Limb (tissue), 2 donors: ENCODE results near the gene PALM3.
"Not testable (repeated sequence)": the region's sequence is repeated elsewhere in the genome, so short reads cannot be mapped to it uniquely, and the experiment has no call there.

Experiments
- DNase-seq, 2 donors: peaks; one replicate each; pipeline ENCODE4 v3.0.0-alpha.2; 2016; ENCODE audit errors: extremely low spot score in 2 of 2

PALM3 gene

GRCh38 chr19:14059652-14060155 lies 2.2 kb downstream of the PALM3 start:
- no peak for DNase-seq

- DNase-seq = no peak
Observed at GRCh38 chr19:14059093-14059480, 2.8 kb downstream of the PALM3 start.

GRCh38 chr19:14058182-14059092 lies 3.4 kb downstream of the PALM3 start:
- no peak for DNase-seq

GRCh38 chr19:14056741-14057356 lies 5.0 kb downstream of the PALM3 start:
- no peak for DNase-seq

- DNase-seq = no peak
Observed at GRCh38 chr19:14056069-14056666, 5.7 kb downstream of the PALM3 start.

- no peak for DNase-seq
Observed at GRCh38 chr19:14055396-14055795, 6.5 kb downstream of the PALM3 start.

- no peak for DNase-seq
Observed at GRCh38 chr19:14054721-14055120, 7.2 kb downstream of the PALM3 start.

GRCh38 chr19:14054099-14054498 lies 7.8 kb downstream of the PALM3 start:
- DNase-seq = no peak

- no peak for DNase-seq
Observed at GRCh38 chr19:14053500-14053899, 8.4 kb downstream of the PALM3 start.

- no peak for DNase-seq
Observed at GRCh38 chr19:14053032-14053431, 8.8 kb downstream of the PALM3 start.

- DNase-seq = no peak
Observed at GRCh38 chr19:14052470-14052869, 9.4 kb downstream of the PALM3 start.

- no peak for DNase-seq
Observed at GRCh38 chr19:14051980-14052379, 9.9 kb downstream of the PALM3 start.

GRCh38 chr19:14050961-14051360 lies 10.9 kb downstream of the PALM3 start:
- not testable (repeated sequence) for DNase-seq

- no peak for DNase-seq
Observed at GRCh38 chr19:14050512-14050911, 11.4 kb downstream of the PALM3 start.

- no peak for DNase-seq
Observed at GRCh38 chr19:14048443-14049153, 13.3 kb downstream of the PALM3 start.

- DNase-seq = not testable (repeated sequence)
Observed at GRCh38 chr19:14047866-14048265, 14.0 kb downstream of the PALM3 start.

GRCh38 chr19:14042659-14043608 lies 18.9 kb downstream of the PALM3 start:
- DNase-seq = peak in 1 of 2 donors; percentile 70

- no peak for DNase-seq
Observed at GRCh38 chr19:14039181-14039580, 22.7 kb downstream of the PALM3 start.

- no peak for DNase-seq
Observed at GRCh38 chr19:14035706-14036105, 26.2 kb downstream of the PALM3 start.

- not testable (repeated sequence) for DNase-seq
Observed at GRCh38 chr19:14035159-14035558, 26.7 kb downstream of the PALM3 start.
